AG10803 (cell line): ENCODE results near the gene EPHB2.

Source experiments
- DNase-seq: peaks from one replicate; pipeline ENCODE4 v3.0.0; 2010; ENCODE audit warnings: low read depth
- H3K4me3 ChIP-seq: 2 replicates; pipeline ENCODE4 v1.5.1; 2011; ENCODE audit warnings: mild to moderate bottlenecking, low read length, control low read depth
- CTCF ChIP-seq: conservative IDR thresholded peaks from 2 replicates; pipeline ENCODE4 v1.5.1; 2011; ENCODE audit warnings: mild to moderate bottlenecking, low read length, control low read depth, inconsistent platforms

EPHB2 gene

GRCh38 chr1:22694172-22694571, 16.5 kb upstream of the EPHB2 start:
- DNase-seq = no peak
- no peak for TF ChIP-seq CTCF
- no peak overlapping the region for H3K4me3 ChIP-seq

- TF ChIP-seq CTCF = no peak
Measured at GRCh38 chr1:22696610-22697009, 14.0 kb upstream of the EPHB2 start.

GRCh38 chr1:22697980-22698379, 12.7 kb upstream of the EPHB2 start:
- no peak for TF ChIP-seq CTCF
- H3K4me3 ChIP-seq = no peak overlapping the region
- no peak for DNase-seq

More at GRCh38 chr1:22696610-22697009, 14.0 kb upstream of the EPHB2 start:
- H3K4me3 ChIP-seq = no peak overlapping the region
- DNase-seq = no peak

GRCh38 chr1:22699681-22700520, 10.7 kb upstream of the EPHB2 start:
- no peak for DNase-seq
- TF ChIP-seq CTCF = no peak
- no peak overlapping the region for H3K4me3 ChIP-seq

- H3K4me3 ChIP-seq = no peak overlapping the region
- TF ChIP-seq CTCF = no peak
- no peak for DNase-seq
Measured at GRCh38 chr1:22702296-22703085, 8.1 kb upstream of the EPHB2 start.

GRCh38 chr1:22704440-22705067, 6.1 kb upstream of the EPHB2 start:
- H3K4me3 ChIP-seq = no peak overlapping the region
- DNase-seq = peak; percentile 80
- TF ChIP-seq CTCF = peak; percentile 90
